ENCODE data around the gene ELK3.

Gene ELK3

GRCh38 chr12:96193725-96194575 is at the start of gene ELK3:
TSS of gene ELK3 (plus strand) at chr12:96194375.
- peak; percentile 32 for ATAC-seq
- TF ChIP-seq TSHZ2 (CRISPR knock-in tag; IDR thresholded peaks at IDR 0.05): no peak
- TF ChIP-seq SNAI2 (CRISPR knock-in tag; IDR thresholded peaks at IDR 0.05): no peak
- TF ChIP-seq ZNF565 (CRISPR knock-in tag; conservative IDR thresholded peaks at IDR 0.05; ENCODE audit: low read depth): no peak
- TF ChIP-seq ESRRG (CRISPR knock-in tag; IDR thresholded peaks at IDR 0.05): no peak
- no peak for TF ChIP-seq BACH2 (CRISPR knock-in tag; IDR thresholded peaks at IDR 0.05; ENCODE audit: borderline replicate concordance)
- no peak for TF ChIP-seq POU6F1 (CRISPR knock-in tag; IDR thresholded peaks at IDR 0.05; ENCODE audit: borderline replicate concordance, low read depth)
- no peak for TF ChIP-seq CSRNP3 (CRISPR knock-in tag; IDR thresholded peaks at IDR 0.05)
- TF ChIP-seq PATZ1 (CRISPR knock-in tag; IDR thresholded peaks at IDR 0.05; ENCODE audit: borderline replicate concordance): no peak
- no peak for TF ChIP-seq ZFP3 (CRISPR knock-in tag; IDR thresholded peaks at IDR 0.05)
- TF ChIP-seq GLIS3 (CRISPR knock-in tag; IDR thresholded peaks at IDR 0.05): no peak
- TF ChIP-seq CSDC2 (CRISPR knock-in tag; IDR thresholded peaks at IDR 0.05): no peak
- TF ChIP-seq ZNF8 (CRISPR knock-in tag; IDR thresholded peaks at IDR 0.05): no peak
- TF ChIP-seq TCF4 (CRISPR knock-in tag; IDR thresholded peaks at IDR 0.05; ENCODE audit: borderline replicate concordance): no peak
- TF ChIP-seq ARNTL (CRISPR knock-in tag; IDR thresholded peaks at IDR 0.05; ENCODE audit: borderline replicate concordance, low read depth): no peak
- TF ChIP-seq ZC3H10 (CRISPR knock-in tag; IDR thresholded peaks at IDR 0.05): no peak
- no peak for TF ChIP-seq PPARA (CRISPR knock-in tag; IDR thresholded peaks at IDR 0.05; ENCODE audit: borderline replicate concordance)
- no peak for TF ChIP-seq ZFP30 (CRISPR knock-in tag; IDR thresholded peaks at IDR 0.05)
- no peak for TF ChIP-seq ISL1 (CRISPR knock-in tag; IDR thresholded peaks at IDR 0.05)
- no peak for TF ChIP-seq ZNF70 (CRISPR knock-in tag; IDR thresholded peaks at IDR 0.05)

GRCh38 chr12:96146747-96147146 is 47.4 kb upstream of the ELK3 start:
- no peak for ATAC-seq
- TF ChIP-seq PATZ1 (CRISPR knock-in tag; IDR thresholded peaks at IDR 0.05; ENCODE audit: borderline replicate concordance) (no peak), TCF4 (CRISPR knock-in tag; IDR thresholded peaks at IDR 0.05; ENCODE audit: borderline replicate concordance) (no peak), ZFP30 (CRISPR knock-in tag; IDR thresholded peaks at IDR 0.05) (no peak), GLIS3 (CRISPR knock-in tag; IDR thresholded peaks at IDR 0.05) (no peak), CSRNP3 (CRISPR knock-in tag; IDR thresholded peaks at IDR 0.05) (no peak), ZFP3 (CRISPR knock-in tag; IDR thresholded peaks at IDR 0.05) (no peak), ZNF8 (CRISPR knock-in tag; IDR thresholded peaks at IDR 0.05) (no peak), ZNF70 (CRISPR knock-in tag; IDR thresholded peaks at IDR 0.05) (no peak), TSHZ2 (CRISPR knock-in tag; IDR thresholded peaks at IDR 0.05) (no peak)
